MM.1S (cell line): ENCODE results near the gene FAM13B.

Source experiments
- CTCF ChIP-seq: fragments of 300-600 bp; sonication (generic); IDR thresholded peaks from 2 replicates; pipeline ENCODE4 v1.5.1; 2016; ENCODE audit warnings: antibody characterized with exemption, low read length, mixed read lengths
- EZH2 ChIP-seq: fragments of 300-600 bp; sonication (generic); optimal IDR thresholded peaks from 2 replicates; pipeline ENCODE3; 2017; ENCODE audit warnings: low read depth, mild to moderate bottlenecking, antibody characterized with exemption, low read length, mixed read lengths
- EZH2phosphoT487 ChIP-seq: fragments of 300-600 bp; sonication (generic); IDR thresholded peaks from 2 replicates; pipeline ENCODE4 v1.6.1; 2018; ENCODE audit warnings: antibody characterized with exemption, low read length

- TF ChIP-seq CTCF (no peak), EZH2 (no peak), EZH2phosphoT487 (no peak)
Observed at GRCh38 chr5:138054206-138054605, 21.3 kb upstream of the FAM13B start.
